HepG2 (cell line): ENCODE measurements around the gene ITGA7. TPM values are rescaled to one million over a fixed set of nuclear protein-coding genes. Genes with fewer than 3 reads are reported as not detected.

ENCODE experiments used
- GABPB1 ChIP-seq: IDR thresholded peaks from 2 replicates; pipeline ENCODE4 v1.6.1; 2016; ENCODE audit warnings: mild to moderate bottlenecking, missing genetic modification reagents, moderate library complexity, missing compliant biosample characterization
- HNRNPLL ChIP-seq: fragments of 200-400 bp; formaldehyde crosslinking; IDR thresholded peaks from 2 replicates; pipeline ENCODE4 v1.6.1; 2017; ENCODE audit warnings: mild to moderate bottlenecking, low read depth, low read length; ENCODE audit not compliant: poor library complexity, severe bottlenecking
- KDM1A ChIP-seq: IDR thresholded peaks from 2 replicates; pipeline ENCODE4 v1.6.1; 2016; ENCODE audit warnings: missing compliant biosample characterization
- ZMYM3 ChIP-seq: sonication (generic); formaldehyde crosslinking; IDR thresholded peaks from 2 replicates; pipeline ENCODE4 v1.5.1; 2020; ENCODE audit warnings: mild to moderate bottlenecking, missing genetic modification reagents
- ZNF451 ChIP-seq: sonication (generic); formaldehyde crosslinking; IDR thresholded peaks from 2 replicates; pipeline ENCODE4 v1.5.0; 2020; ENCODE audit warnings: mild to moderate bottlenecking, missing genetic modification reagents
- ZNF768 ChIP-seq: sonication (generic); formaldehyde crosslinking; IDR thresholded peaks from 2 replicates; pipeline ENCODE4 v1.4.0; 2020; ENCODE audit warnings: missing genetic modification reagents
- polyA plus RNA-seq, 8 experiments: library from polyadenylated mRNA; depleted of rRNA in 3 of 8; stranded (reverse) in 7 of 8; unstranded in 1 of 8; fragments of >200 nt; fragmentation: Illumina TruSeq in 4 of 8; extraction: Trizol in 4 of 8; gene quantifications; 2 replicates each; pipeline versions ENCODE4 v1.2.1 to v1.2.3, GENCODE V29; 2011 to 2016; ENCODE audit warnings: low read depth in 4 of 8, missing spikeins in 1 of 8, mixed read lengths in 1 of 8; ENCODE audit not compliant: insufficient read depth in 1 of 8
- total RNA-seq, 5 experiments: library from RNA; depleted of rRNA; stranded (reverse); fragments of >200 nt; fragmentation: Illumina TruSeq; extraction: Trizol; gene quantifications; 2 replicates each; pipeline ENCODE4 v1.2.3, GENCODE V29; 2016; ENCODE audit warnings: low read depth in 1 of 5
- TF ChIP-seq, protein P1 (sequence below): sonication (generic); formaldehyde crosslinking; IDR thresholded peaks from 2 replicates; pipeline ENCODE4 v1.9.0; 2022; ENCODE audit warnings: missing genetic modification reagents, mild to moderate bottlenecking, borderline replicate concordance
- TF ChIP-seq, protein P2 (sequence below): sonication (generic); formaldehyde crosslinking; IDR thresholded peaks from 2 replicates; pipeline ENCODE4 v1.4.0; 2020; ENCODE audit warnings: mild to moderate bottlenecking, missing genetic modification reagents, borderline replicate concordance
- TF ChIP-seq, protein P3 (sequence below): sonication (generic); formaldehyde crosslinking; IDR thresholded peaks from 2 replicates; pipeline ENCODE4 v1.5.0; 2020; ENCODE audit warnings: mild to moderate bottlenecking, missing genetic modification reagents, borderline replicate concordance
- TF ChIP-seq, protein P4 (sequence below): sonication (generic); formaldehyde crosslinking; IDR thresholded peaks from 2 replicates; pipeline ENCODE4 v1.5.1; 2020; ENCODE audit warnings: missing genetic modification reagents, mild to moderate bottlenecking, borderline replicate concordance

Gene ITGA7
- total and polyA plus RNA-seq, 2 of the 13 experiments (the other 11 are each of a cell fraction or from before 2014, with no cell fraction given) = 0.65 to 0.75 TPM

DNA sequence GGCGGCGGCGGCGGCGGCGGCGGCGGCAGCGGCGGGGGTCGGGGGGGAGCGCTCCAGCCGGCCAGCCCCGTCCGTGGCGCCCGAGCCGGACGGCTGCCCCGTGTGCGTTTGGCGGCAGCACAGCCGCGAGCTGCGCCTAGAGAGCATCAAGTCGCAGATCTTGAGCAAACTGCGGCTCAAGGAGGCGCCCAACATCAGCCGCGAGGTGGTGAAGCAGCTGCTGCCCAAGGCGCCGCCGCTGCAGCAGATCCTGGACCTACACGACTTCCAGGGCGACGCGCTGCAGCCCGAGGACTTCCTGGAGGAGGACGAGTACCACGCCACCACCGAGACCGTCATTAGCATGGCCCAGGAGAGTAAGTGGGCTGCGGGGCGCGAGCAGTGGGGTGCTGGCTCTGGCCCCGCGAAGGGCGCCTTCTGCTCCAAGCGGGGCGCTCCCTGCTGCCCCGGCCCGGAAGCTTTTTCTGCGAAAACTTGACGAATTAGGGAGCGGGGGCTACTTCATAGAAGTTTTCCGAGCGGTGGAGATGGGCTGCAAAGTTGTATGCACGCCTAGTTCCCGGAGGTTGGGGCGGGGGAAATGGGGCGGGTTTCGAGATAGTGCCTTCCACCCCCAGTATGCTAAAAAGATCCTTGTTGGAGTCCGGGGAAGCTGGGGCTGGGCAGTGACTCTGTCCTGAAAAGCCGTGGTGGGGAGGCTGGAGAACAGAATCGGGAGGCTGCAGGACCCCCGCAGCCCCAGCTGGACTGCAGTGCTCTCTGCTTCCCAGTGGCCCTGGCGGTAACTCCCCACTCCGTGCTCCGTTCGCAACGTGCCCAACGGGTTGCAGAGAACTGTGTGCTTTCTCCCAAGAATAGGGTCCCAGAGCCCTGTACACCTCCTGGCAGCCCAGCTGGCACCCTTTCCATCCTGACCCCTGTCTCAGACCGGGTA, 36.0 kb upstream of the ITGA7 start (continued):
- TF ChIP-seq, protein P1, sequence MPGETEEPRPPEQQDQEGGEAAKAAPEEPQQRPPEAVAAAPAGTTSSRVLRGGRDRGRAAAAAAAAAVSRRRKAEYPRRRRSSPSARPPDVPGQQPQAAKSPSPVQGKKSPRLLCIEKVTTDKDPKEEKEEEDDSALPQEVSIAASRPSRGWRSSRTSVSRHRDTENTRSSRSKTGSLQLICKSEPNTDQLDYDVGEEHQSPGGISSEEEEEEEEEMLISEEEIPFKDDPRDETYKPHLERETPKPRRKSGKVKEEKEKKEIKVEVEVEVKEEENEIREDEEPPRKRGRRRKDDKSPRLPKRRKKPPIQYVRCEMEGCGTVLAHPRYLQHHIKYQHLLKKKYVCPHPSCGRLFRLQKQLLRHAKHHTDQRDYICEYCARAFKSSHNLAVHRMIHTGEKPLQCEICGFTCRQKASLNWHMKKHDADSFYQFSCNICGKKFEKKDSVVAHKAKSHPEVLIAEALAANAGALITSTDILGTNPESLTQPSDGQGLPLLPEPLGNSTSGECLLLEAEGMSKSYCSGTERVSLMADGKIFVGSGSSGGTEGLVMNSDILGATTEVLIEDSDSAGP (CRISPR knock-in tag) = peak; percentile 68
- TF ChIP-seq ZMYM3 (peak; percentile 63), KDM1A (CRISPR knock-in tag) (no peak), HNRNPLL (peak; percentile 91), GABPB1 (CRISPR knock-in tag) (peak; percentile 40; the same call in 1 of the 2 replicates), ZNF768 (CRISPR knock-in tag) (peak; percentile 65; the same call in 1 of the 2 replicates), ZNF451 (no peak)
- TF ChIP-seq, protein P2, sequence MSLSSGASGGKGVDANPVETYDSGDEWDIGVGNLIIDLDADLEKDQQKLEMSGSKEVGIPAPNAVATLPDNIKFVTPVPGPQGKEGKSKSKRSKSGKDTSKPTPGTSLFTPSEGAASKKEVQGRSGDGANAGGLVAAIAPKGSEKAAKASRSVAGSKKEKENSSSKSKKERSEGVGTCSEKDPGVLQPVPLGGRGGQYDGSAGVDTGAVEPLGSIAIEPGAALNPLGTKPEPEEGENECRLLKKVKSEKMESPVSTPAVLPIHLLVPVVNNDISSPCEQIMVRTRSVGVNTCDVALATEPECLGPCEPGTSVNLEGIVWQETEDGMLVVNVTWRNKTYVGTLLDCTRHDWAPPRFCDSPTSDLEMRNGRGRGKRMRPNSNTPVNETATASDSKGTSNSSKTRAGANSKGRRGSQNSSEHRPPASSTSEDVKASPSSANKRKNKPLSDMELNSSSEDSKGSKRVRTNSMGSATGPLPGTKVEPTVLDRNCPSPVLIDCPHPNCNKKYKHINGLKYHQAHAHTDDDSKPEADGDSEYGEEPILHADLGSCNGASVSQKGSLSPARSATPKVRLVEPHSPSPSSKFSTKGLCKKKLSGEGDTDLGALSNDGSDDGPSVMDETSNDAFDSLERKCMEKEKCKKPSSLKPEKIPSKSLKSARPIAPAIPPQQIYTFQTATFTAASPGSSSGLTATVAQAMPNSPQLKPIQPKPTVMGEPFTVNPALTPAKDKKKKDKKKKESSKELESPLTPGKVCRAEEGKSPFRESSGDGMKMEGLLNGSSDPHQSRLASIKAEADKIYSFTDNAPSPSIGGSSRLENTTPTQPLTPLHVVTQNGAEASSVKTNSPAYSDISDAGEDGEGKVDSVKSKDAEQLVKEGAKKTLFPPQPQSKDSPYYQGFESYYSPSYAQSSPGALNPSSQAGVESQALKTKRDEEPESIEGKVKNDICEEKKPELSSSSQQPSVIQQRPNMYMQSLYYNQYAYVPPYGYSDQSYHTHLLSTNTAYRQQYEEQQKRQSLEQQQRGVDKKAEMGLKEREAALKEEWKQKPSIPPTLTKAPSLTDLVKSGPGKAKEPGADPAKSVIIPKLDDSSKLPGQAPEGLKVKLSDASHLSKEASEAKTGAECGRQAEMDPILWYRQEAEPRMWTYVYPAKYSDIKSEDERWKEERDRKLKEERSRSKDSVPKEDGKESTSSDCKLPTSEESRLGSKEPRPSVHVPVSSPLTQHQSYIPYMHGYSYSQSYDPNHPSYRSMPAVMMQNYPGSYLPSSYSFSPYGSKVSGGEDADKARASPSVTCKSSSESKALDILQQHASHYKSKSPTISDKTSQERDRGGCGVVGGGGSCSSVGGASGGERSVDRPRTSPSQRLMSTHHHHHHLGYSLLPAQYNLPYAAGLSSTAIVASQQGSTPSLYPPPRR (CRISPR knock-in tag) = no peak
- TF ChIP-seq, protein P3, sequence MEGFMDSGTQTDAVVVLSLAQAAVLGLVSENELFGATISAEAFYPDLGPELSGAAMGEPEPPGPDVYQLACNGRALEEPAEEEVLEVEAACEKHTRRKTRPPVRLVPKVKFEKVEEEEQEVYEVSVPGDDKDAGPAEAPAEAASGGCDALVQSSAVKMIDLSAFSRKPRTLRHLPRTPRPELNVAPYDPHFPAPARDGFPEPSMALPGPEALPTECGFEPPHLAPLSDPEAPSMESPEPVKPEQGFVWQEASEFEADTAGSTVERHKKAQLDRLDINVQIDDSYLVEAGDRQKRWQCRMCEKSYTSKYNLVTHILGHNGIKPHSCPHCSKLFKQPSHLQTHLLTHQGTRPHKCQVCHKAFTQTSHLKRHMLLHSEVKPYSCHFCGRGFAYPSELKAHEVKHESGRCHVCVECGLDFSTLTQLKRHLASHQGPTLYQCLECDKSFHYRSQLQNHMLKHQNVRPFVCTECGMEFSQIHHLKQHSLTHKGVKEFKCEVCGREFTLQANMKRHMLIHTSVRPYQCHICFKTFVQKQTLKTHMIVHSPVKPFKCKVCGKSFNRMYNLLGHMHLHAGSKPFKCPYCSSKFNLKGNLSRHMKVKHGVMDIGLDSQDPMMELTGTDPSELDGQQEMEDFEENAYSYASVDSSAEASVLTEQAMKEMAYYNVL (CRISPR knock-in tag) = no peak
- TF ChIP-seq, protein P4, sequence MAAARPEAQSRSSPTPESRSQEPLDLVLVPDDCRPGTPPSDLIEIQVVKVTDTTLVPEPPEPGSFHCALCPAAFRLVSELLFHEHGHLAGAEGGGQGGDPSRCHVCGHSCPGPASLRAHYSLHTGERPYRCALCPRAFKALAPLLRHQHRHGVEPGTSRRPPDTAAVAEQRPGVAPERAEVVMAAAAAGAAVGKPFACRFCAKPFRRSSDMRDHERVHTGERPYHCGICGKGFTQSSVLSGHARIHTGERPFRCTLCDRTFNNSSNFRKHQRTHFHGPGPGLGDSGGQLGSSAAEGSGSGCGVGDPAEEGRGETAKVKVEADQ (CRISPR knock-in tag) = no peak
